Fibroblast of mammary gland (primary cell): Measurements from ENCODE around the gene SWAP70.

Source experiments
- DNase-seq: peaks from one replicate; pipeline ENCODE4 v3.0.0-alpha.2; 2010; ENCODE audit warnings: low read depth
- H3K4me3 ChIP-seq: 2 replicates; pipeline ENCODE4 v1.5.1; 2011; ENCODE audit warnings: low read depth, mild to moderate bottlenecking, low read length, moderate library complexity; ENCODE audit not compliant: control insufficient read depth
- TF ChIP-seq, protein P1 (sequence below): conservative IDR thresholded peaks from 2 replicates; pipeline ENCODE4 v1.5.1; 2011; ENCODE audit warnings: low read depth, low read length, inconsistent platforms; ENCODE audit not compliant: control insufficient read depth, insufficient read depth

SWAP70 gene

DNA sequence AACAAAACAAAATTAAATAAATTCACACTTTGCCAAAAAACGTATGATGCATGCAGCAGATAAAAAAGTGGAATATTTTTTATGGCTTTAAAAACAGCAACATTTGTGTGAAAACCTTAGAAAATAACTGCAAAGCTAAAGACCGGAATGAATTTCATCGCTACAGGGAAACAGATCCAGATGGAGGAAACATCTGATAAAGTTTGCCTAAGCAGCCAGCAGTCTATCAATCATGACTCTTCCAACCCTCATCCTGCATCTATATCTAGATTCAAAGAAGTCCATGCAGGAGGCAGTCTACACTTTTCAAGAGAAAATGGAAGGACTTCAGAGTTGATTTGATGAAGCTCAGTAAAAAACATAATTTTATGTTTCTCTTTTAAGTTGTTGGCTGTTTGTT, 126.8 kb downstream of the SWAP70 start:
- DNase-seq: no peak
- TF ChIP-seq, protein P1, sequence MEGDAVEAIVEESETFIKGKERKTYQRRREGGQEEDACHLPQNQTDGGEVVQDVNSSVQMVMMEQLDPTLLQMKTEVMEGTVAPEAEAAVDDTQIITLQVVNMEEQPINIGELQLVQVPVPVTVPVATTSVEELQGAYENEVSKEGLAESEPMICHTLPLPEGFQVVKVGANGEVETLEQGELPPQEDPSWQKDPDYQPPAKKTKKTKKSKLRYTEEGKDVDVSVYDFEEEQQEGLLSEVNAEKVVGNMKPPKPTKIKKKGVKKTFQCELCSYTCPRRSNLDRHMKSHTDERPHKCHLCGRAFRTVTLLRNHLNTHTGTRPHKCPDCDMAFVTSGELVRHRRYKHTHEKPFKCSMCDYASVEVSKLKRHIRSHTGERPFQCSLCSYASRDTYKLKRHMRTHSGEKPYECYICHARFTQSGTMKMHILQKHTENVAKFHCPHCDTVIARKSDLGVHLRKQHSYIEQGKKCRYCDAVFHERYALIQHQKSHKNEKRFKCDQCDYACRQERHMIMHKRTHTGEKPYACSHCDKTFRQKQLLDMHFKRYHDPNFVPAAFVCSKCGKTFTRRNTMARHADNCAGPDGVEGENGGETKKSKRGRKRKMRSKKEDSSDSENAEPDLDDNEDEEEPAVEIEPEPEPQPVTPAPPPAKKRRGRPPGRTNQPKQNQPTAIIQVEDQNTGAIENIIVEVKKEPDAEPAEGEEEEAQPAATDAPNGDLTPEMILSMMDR: no peak
- no peak overlapping the region for H3K4me3 ChIP-seq

DNA sequence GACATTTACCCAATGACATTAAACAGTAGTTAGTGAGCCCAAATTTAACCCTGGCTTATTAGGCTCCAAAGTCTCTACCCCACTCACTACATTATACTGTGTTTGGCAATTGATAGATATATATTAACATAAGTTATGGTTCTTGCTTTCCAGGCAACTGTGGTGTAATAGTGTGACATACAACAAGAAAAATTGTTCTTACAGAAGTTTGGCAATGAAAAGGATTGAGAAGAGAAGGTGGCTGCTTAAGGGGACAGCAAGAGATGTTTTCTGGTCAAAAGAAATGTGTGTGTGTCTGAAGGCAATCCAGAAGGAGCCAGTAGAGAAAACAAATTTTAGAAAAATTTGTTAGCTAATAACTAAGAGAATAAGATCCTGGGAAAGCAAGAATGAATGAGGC, 132.4 kb downstream of the SWAP70 start:
- TF ChIP-seq, protein P1: no peak
- no peak overlapping the region for H3K4me3 ChIP-seq
- no peak for DNase-seq

- TF ChIP-seq, protein P1: no peak
- DNase-seq: peak; percentile 70
- no peak overlapping the region for H3K4me3 ChIP-seq
Measured at GRCh38 chr11:9796854-9797253, 133.0 kb downstream of the SWAP70 start.

- DNase-seq: no peak
- TF ChIP-seq, protein P1: no peak
- no peak overlapping the region for H3K4me3 ChIP-seq
Measured at GRCh38 chr11:9797300-9797699, 133.4 kb downstream of the SWAP70 start.

- no peak for DNase-seq
- TF ChIP-seq, protein P1: no peak
- no peak overlapping the region for H3K4me3 ChIP-seq
Measured at GRCh38 chr11:9799886-9800285, 136.0 kb downstream of the SWAP70 start.

GRCh38 chr11:9802291-9802861, 138.5 kb downstream of the SWAP70 start:
- peak; percentile 85 for DNase-seq
- TF ChIP-seq, protein P1: no peak
- no peak overlapping the region for H3K4me3 ChIP-seq
